AML-193 (cell line): Measurements from ENCODE around the gene CTBP2.
A peak's percentile ranks its signal among the peaks of the same experiment; 100 is the strongest.

ENCODE experiments used
- DNase-seq, 2 experiments: peaks; one replicate each; lab custom pipeline; 2025; lab: John Stamatoyannopoulos, UW

CTBP2 gene

DNA sequence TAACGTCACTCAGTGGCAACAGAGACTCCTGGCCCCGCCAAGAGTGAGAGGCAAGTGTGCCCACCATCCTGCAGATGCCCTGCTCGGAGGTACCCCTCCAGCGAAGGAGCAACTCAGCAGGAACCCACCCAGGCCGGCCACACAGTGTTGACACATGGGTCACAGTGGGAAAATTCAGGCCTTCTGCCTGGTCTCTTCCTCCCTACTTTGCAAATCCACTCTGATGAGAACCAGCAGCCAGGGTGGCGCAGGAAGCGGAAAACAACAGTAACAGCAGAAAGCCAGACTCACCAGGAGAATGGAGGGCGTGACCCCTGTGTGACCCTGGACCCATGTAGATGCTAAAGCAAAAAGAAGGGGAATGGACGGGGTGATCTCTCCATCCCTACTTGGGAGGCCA, 53.8 kb downstream of the CTBP2 start:
- no peak for DNase-seq

DNA sequence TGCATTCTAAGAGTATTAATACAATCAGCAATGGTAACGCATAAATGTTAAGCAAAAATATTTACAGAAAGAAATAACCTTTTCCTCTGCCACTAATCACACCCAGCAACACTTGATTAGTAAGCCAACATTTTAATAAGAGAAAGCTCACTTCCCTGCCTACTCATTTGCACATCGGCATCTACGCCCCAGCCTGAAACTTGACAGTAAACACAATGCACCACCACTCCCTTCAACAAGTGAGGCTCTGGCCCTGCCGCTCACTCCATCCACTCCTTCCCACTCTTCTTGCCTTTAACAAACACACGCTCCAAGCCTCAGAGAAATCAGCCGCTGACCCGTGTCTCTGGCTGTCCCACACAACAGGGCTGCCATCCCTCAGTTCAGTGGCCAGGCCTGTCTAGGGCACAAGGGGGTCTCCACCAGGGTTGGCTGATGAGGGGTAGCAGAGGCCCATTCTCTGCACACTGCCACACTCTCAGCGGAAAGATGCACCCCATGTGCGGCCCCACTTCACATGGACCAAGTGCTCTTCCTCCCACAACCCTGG, 54.6 kb downstream of the CTBP2 start:
- no peak for DNase-seq

DNA sequence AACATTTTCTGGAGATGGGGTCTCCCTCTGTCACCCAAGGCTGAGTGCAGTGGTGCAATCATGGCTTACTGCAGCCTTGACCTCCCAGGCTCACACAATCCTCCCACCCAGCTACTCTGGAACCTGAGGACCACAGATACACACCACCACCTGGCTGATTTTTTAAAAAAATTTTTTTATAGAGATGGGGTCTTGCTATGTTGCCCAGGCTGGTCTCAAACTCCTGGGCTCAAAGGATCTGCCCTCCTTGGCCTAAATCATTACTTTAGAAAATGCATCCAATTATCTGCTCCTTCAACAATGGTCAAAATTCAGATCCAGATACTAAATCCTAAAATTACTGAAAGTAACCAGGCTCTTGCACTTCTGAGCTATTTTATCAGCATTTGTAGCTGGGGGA, 55.2 kb downstream of the CTBP2 start:
- DNase-seq = no peak

DNA sequence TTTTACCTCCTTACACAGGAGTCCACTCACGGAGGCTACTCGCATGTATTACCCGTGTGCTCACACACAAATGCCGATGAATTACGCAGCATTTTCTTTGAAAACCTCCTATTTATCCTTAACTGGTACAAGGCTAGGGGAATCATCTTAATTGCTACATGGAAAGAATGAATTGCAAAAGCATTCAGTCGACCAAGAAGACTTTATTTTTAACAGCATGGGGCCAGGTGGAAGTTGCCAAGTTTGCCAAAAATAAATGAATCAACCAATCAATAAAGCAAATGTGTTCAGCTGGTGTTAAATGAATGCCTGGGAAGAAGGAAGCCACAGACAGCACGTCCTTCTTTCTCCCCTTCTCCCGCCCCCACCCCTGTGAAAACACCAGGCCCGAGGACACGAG, 55.8 kb downstream of the CTBP2 start:
- DNase-seq = no peak

DNA sequence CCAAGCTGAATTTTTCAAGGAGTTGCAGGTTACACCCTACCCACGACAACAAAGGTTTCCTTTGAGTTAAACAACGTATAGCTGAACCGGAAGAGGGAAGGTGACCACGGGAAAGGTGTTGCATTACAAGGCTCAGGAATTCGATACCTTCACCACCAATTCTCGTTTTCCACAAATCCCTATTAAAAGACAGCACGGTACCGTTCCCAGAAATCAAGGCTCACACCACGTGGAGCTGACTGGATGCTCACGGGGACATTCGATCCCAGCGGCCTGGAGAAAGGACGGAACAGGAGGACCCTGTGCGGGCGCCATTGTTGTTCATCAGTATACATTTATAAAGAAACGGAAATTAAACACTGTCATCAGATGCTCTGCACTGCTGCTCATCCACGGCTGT, 56.4 kb downstream of the CTBP2 start:
- no peak for DNase-seq

DNA sequence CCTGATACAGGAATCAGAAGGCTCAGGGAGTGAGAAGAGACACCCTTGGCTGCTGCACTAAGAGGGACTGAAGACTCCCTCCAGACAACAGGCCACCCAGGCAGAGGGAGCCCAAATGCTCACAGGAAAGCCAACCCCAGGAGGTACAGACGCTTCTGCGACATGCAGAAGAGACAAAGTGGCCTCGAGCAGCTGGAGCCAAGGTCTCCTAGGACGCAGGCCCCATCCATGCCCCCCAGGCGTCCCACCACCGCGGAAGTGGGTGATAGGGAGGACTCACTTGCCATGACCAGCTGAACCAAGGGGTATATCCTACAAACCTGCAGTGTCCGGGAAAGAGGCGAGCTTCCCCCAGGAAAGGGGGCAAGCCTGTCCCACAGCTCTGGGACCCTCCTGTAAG, 56.9 kb downstream of the CTBP2 start:
- no peak for DNase-seq

DNA sequence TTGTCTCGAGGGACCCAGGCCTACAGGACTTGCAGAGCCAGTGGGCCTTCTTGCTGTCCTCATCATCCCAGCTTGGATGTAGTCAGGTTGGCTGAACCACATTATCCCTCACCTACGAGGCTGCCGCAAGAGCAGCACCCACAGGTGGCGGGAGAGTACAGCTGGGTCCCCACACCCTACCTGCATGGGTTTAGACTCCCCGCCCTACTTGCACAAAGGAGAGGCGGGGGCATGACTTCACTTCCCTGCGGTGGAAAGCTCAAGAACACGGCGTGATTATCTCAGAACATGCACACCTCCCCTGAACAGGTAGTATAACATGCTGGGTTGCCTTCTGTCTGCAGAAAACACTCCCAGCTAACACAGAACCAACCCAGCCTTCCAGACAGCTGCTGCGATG, 57.5 kb downstream of the CTBP2 start:
- DNase-seq = no peak

DNA sequence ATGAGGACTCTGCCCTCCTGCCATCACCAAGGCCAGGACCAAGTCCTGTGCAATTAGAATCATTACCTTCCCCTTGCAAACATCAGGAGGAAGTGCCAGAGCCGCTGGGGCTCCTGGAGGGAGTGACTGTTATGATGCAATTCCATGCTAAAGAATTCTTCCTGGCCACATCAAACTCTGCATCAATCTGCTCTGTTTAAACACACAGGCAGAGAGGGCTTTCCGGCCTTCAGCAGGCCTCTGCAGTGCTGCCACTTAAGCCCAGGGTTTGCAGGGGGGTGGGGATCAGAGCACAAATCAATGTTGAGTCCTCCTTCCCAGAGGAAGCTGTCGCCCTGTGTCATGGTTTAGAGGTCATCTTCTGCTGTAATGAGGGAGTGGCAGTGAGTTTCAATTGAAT, 58.1 kb downstream of the CTBP2 start:
- DNase-seq = peak; percentile 46 to 72

DNA sequence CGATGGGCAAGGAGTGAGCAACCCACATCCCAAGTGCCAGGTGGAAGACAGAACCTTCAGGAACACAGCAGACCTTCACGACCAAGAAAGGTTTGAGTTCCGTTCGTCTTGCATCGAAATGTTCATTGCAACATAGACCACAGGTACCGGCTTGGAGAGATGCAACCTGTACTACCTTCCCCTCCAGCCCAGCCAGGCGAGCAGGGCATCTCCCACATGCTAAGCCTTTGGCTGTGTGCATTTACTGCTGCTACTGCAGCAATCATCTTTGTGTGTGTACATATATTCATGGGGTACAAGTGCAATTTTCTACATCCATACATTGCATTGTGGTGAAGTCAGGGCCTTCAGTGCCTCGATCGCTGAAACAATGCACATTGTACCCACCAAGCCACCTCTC, 58.8 kb downstream of the CTBP2 start:
- DNase-seq = no peak

DNA sequence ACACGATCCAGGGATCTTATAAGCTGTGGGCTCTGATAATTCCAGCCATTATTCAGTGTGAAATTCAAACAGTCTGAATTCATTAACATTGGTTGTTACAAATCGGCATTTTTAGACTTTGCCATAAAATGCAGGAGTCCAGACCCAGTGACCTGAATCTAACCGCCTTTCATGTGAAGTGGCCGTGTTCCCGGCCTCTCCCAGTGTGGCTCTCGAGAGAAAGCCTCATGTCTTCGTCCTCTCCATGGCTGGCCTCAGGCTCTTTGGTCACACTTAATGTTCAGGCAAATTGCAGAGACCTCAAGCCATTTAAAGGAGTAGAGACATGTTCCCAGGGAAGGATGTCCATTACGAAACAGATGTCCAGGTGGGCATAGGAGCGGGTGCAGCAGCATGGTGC, 59.3 kb downstream of the CTBP2 start:
- no peak for DNase-seq

DNA sequence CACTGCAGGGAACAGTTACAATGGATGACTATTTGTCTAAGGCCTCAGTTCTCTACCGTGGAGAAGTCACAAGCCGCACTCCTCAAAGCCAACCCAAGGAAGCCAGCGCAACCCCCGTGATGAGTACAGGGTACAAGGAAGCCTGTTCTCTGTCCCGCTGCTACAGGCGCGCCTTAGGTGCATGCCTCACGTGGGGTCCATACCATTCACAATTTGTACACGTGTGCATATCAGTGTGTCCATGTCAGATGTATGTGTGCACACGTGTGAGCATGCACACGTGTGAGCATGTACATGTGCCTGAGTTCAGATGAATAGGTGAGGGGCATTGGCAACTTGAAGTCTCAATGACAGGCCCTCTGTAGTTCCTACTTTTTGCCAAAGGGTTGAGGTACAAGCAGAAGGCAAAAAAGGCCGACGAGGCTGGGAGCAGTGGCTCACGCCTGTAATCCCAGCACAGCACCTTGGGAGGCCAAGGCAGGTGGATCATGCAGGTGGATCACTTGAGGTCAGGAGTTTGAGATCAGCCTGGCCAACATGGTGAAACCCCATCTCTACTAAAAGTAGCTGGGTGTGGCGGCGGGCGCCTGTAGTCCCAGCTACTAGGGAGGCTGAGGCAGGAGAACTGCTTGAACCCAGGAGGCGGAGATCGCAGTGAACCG, 62.8 kb downstream of the CTBP2 start:
- DNase-seq = no peak

DNA sequence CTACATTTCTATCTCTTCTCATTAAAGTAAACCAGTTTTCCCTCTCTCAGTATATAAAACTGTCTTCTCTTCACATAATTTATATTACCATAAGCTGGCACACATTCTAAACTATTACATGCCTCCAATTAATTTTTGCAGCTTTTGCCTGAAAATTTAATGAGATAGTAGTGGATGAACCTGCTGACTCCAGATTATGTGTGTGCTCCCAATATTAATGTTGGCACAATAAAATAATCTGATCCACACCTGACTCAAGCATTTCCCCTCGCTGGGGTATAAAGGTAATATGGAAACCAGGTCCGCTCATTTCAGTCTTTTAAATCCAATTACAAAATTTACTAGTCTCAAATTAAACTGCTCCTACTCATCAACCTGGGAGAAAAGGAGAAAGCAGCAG, 63.4 kb downstream of the CTBP2 start:
- no peak for DNase-seq

DNA sequence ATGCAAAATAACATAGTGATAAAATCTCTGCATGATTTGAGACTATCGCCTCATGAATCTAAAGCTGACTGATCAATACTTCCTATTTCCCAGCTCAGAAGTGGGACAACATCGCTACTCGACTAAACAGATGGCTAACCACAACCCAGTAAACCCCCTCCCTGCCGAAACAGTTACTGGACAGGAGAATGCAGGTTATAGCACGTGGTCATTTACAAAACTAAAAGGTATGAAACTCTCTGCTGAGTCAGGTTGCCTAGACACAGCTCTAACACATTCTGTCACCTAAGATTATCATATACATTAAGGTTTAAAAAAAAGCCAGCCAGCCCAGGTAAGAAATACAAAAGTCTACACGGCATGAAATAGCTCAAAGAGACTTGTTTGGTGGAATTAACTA, 64.0 kb downstream of the CTBP2 start:
- DNase-seq = no peak

DNA sequence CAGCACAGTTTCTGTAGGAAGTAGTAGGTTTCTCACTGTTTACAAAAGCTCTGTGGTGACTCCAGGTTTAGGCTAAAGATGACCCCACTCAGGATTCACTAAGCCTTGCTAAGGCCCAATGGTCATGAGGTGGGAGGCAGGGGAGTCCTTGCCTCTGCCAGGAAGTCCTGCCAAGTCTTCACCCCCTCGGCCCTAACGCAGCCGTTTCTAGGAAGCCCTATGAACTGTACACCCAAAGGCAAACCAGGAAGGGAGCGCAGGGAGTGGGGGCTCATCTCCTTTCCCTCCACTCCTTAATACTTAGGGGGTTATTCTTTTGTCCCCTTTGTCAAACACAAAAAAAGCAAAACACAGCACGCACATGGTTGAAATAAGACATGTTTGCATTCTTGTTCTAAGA, 64.6 kb downstream of the CTBP2 start:
- DNase-seq = no peak

DNA sequence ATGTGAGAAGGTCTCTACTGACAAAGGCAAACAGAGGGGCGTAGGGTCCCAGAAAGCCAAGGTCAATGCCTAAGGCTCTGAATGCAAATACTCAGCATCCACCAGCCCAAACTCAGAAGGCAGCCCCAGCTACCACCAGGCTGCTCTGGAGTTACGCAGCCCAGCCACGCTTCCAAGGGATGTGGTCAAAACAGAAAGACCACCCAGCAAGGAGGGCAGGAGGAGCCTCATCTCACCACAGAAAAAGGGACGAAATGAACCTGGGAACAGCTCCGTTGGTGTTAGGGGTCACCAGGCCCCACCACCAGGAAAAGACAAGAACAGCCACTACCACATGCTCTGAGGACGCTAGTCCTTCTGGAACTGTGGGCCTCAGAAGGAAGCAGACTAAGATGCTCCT, 65.1 kb downstream of the CTBP2 start:
- DNase-seq = no peak

DNA sequence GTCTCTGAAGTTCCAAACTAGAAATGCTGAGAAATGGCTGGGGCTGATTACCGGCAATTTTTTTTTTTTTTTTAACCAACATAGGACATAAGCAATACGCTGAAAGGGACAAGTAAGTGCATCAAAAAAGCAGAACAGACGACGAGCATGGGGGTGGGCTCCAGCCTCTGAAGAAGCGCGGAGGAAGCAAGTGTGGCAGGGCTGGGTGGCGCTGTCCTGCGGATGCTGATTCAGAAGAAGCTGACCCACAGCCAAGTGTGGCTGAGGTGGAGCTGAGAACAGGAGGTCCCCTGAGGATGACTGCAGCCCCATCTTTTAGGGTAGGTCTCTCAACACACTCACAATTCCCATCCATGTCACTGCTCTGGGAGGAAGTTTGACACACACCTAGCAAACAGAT, 65.6 kb downstream of the CTBP2 start:
- no peak for DNase-seq

DNA sequence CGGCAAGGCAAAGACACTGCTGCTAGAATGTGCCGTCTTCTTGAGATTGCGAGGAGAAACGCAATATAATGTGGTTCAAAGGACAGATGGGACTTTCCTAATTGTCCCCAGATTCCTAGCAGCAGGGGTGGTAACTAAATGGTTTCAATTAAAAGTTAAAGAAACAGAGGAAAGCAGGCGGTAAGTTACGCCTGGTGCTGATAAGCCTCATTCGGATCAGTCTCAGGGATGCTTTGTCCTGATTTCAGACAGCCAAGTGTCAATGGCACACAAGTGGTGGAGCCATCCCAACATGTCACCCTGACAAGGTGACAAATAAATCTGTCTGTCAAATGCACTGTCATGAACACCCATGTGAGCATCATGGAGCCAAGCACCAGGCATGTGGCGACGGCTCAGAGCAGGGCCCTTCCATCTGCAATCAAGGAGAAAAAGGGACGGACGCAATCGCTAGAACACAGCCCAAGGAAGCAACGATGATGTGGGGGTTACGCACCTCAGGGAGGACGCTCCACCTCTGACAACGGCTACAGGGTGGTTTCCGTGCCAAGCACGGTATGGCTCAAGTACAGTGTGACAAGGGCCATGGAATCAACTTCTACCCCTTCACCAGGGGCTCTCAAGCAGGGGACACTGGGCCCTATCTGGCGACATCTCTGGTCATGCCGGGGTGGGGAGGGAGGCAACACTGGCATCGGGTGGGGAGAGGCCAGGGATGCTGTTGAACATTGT, 66.2 kb downstream of the CTBP2 start:
- no peak for DNase-seq

DNA sequence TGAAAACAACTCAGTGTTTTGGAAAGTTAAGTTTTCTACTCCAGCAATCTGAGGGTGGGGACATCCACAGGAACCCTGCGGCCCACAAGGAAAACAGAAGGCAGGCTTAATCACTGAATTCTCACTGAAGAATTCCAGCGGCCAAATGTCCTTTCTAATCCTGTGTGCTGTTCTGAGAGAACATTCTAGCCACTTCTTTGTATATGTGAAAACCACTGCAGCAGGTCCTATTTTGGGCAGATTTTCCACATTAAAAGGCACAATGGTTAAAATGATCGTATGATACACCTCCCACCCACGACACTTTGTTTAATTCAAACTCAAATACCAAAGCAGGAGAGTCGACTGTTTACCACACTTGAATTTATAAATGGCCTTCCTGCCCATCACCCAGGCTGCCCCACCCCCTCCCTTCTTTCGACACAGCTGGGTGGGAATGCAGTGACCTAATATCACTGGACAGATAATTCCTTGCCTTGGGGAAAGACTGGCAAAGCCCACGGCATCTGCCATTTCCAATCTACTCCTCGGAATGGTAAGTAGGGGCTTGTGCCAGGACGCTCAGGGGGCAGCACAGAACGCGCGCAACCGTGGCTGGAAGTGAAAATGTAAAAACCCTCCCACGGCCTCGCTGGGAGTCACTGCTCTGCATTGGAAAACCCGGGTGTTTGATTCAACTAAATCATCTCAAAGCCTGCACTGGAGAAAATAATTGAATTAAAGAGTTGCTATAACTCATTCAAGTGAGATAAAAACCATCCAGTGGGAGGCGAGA, 67.0 kb downstream of the CTBP2 start:
- DNase-seq = no peak

DNA sequence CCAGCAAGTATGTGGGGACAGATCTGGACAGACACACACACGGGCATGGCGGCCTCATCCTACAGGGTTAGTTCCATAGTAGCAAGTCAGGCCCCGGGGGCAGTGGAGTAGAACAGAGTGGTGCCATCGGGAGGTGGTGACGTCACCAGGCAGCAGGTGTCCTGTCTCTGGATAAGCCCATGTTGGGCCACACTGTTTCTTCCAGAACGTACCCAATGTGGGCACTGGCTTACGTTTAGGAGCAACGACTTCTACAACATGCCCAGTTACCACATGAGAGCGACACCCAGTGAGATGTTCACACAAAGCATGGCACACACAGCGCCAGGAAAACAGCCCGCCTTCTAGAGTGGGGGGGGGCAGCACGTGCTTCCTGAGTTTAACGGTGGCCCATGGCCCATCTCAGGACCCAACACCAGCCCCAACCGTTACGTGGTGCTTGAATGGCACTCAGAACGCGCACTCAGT, 67.8 kb downstream of the CTBP2 start:
- DNase-seq = no peak

DNA sequence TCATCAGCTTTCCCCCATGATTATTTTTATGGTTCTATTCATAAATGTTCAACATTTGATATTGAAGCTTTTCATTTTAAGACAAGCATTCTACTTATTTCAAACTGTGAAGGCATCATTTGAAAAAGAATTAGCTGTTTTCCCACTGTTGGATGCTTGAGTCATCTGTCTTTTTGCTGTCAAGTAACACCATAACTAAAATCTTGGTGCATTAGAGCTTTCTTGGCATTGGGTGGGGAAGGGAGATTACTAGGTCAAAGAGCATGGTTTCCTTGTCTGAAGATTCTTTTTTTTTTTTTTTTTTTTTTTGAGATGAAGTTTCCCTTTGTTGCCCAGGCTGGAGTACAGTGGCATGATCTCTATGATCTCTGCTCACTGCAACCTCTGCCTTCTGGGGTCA, 68.5 kb downstream of the CTBP2 start:
- DNase-seq = no peak

DNA sequence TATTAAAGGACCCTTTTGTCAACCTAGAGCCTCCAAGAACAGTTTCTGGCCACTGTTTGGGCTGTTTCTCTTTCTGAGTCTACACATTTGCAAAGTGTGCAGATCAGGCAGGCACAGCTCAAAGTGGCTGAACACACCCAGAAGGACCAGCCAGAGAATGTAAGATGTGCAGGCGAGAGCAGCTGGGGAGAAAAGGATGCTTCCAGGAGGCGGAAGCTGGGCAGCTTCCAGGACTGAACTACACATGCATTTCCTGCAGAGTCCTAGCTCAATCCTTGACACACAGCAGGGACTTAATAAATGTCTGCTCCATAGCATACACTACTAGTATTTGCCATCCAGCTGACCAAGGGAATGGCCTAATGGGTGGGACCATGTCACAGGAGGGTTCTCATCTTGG, 70.9 kb downstream of the CTBP2 start:
- DNase-seq = no peak

DNA sequence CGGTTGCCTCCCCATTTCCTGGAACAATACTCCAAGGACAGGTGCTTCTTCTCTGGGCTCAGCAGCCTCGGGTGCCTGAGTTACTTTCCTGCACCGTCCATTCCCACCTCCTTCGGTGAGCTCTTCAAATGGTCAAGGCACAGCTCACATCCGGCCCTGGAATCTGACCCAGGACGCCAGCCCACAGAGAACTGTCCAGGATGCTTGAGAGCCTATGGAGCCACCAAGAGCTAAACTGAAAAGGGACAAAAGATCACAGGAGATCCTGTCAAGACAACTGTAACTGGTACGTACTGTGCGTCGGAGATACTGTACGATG, 72.5 kb downstream of the CTBP2 start:
- DNase-seq = no peak
